HEK293T (cell line): ENCODE data around the gene SMAP2.
"Not testable (repeated sequence)": the region's sequence is repeated elsewhere in the genome, so short reads cannot be mapped to it uniquely, and the experiment has no call there.

Experiments
- CTCF ChIA-PET: fragments of 350-600 bp; formaldehyde crosslinking; extraction: SDS; loops from one replicate; lab custom pipeline; 2021; ENCODE audit warnings: antibody characterized with exemption, inconsistent platforms; lab: Yijun Ruan, JAX
- POLR2A ChIA-PET: fragments of 350-600 bp; formaldehyde crosslinking; extraction: SDS; loops from one replicate; lab custom pipeline; 2020; ENCODE audit warnings: antibody characterized with exemption, inconsistent platforms; lab: Yijun Ruan, JAX
- DNase-seq: peaks from one replicate; pipeline ENCODE4 v3.0.0; 2012; ENCODE audit warnings: mixed read lengths; ENCODE audit errors: extremely low spot score
- ARNT ChIP-seq: fragments of 450-650 bp; IDR thresholded peaks from 2 replicates; pipeline ENCODE4 v1.6.1; 2017; ENCODE audit warnings: mild to moderate bottlenecking
- BHLHE40 ChIP-seq: fragments of 450-650 bp; IDR thresholded peaks from 2 replicates; pipeline ENCODE4 v1.6.1; 2016; ENCODE audit warnings: mild to moderate bottlenecking, moderate library complexity, borderline replicate concordance
- CTBP1 ChIP-seq: fragments of 450-650 bp; IDR thresholded peaks from 2 replicates; pipeline ENCODE4 v1.6.1; 2016; ENCODE audit warnings: borderline replicate concordance
- ELF4 ChIP-seq: fragments of 450-650 bp; IDR thresholded peaks from 2 replicates; pipeline ENCODE4 v1.6.1; 2017; ENCODE audit warnings: antibody characterized with exemption
- FOXA1 ChIP-seq: fragments of 450-650 bp; IDR thresholded peaks from 2 replicates; pipeline ENCODE4 v1.6.1; 2016; ENCODE audit warnings: mild to moderate bottlenecking
- FOXK2 ChIP-seq: fragments of 450-650 bp; IDR thresholded peaks from 2 replicates; pipeline ENCODE4 v1.6.1; 2016; ENCODE audit warnings: mild to moderate bottlenecking
- FOXM1 ChIP-seq: fragments of 450-650 bp; IDR thresholded peaks from 2 replicates; pipeline ENCODE4 v1.6.1; 2017; ENCODE audit warnings: mild to moderate bottlenecking, borderline replicate concordance
- HDGF ChIP-seq: fragments of 450-650 bp; IDR thresholded peaks from 2 replicates; pipeline ENCODE4 v1.6.1; 2017; ENCODE audit warnings: antibody characterized with exemption, borderline replicate concordance
- L3MBTL2 ChIP-seq: fragments of 450-650 bp; conservative IDR thresholded peaks from 2 replicates; pipeline ENCODE4 v1.6.1; 2016; ENCODE audit warnings: mild to moderate bottlenecking
- NFRKB ChIP-seq: fragments of 450-650 bp; IDR thresholded peaks from 2 replicates; pipeline ENCODE4 v1.6.1; 2016; ENCODE audit warnings: mild to moderate bottlenecking, moderate library complexity
- PKNOX1 ChIP-seq: fragments of 450-650 bp; IDR thresholded peaks from 2 replicates; pipeline ENCODE4 v1.6.1; 2016
- SP1 ChIP-seq: fragments of 450-650 bp; IDR thresholded peaks from 2 replicates; pipeline ENCODE4 v1.6.1; 2017
- SUZ12 ChIP-seq: fragments of 450-650 bp; IDR thresholded peaks from 2 replicates; pipeline ENCODE4 v1.6.1; 2016; ENCODE audit warnings: mild to moderate bottlenecking
- TARDBP ChIP-seq: fragments of 450-650 bp; IDR thresholded peaks from 2 replicates; pipeline ENCODE4 v1.6.1; 2016
- ZNF384 ChIP-seq: fragments of 450-650 bp; IDR thresholded peaks from 2 replicates; pipeline ENCODE4 v1.6.1; 2016

Gene SMAP2

GRCh38 chr1:40373323-40374283, at the start of gene SMAP2:
Gene SMAP2, plus strand, starts transcription at chr1:40373727. Its CDS starts 394 bp downstream, at chr1:40374121.
- POLR2A ChIA-PET, result interaction anchor here (1.0 to 2.1 kb wide), 9 partner anchors 9 to 135 kb away, joined by 3 to 11 read pairs (median 5); partner anchors contain the start of genes EXO5 and ZFP69B
- CTCF ChIA-PET, result interaction anchor here (0.7 to 2.4 kb wide), 6 partner anchors 10 to 291 kb away, joined by 3 to 15 read pairs (median 4); no protein-coding TSS in a partner anchor
- TF ChIP-seq SUZ12 (no peak), ARNT (no peak), CTBP1 (no peak), TARDBP (no peak), ZNF384 (no peak), HDGF (no peak), L3MBTL2 (no peak), NFRKB (no peak)

GRCh38 chr1:40331403-40331802, 42.1 kb upstream of the SMAP2 start:
- POLR2A ChIA-PET, CTCF ChIA-PET, DNase-seq: not testable (repeated sequence)

More at GRCh38 chr1:40373323-40374283, at the start of gene SMAP2:
- peak; percentile 99 for DNase-seq

GRCh38 chr1:40332695-40333094, 40.8 kb upstream of the SMAP2 start:
- DNase-seq, result no peak
- POLR2A ChIA-PET, result no interaction called here
- CTCF ChIA-PET, result interaction anchor here (0.7 kb wide), 1 partner anchor 180 kb away, joined by 3 read pairs; no protein-coding TSS in a partner anchor
- no peak for TF ChIP-seq FOXK2
- TF ChIP-seq ARNT, result no peak
- no peak for TF ChIP-seq FOXM1
- TF ChIP-seq TARDBP, result no peak
- TF ChIP-seq NFRKB, result no peak
- TF ChIP-seq L3MBTL2, result no peak
- no peak for TF ChIP-seq FOXA1

- CTCF ChIA-PET, result interaction anchor here (1.1 to 3.5 kb wide), 8 partner anchors 16 to 253 kb away, joined by 3 to 40 read pairs (median 12); partner anchors contain the start of gene SMAP2
- TF ChIP-seq FOXA1 (no peak), SUZ12 (no peak), FOXK2 (no peak), BHLHE40 (no peak), TARDBP (no peak)
- DNase-seq, result no peak
- POLR2A ChIA-PET, result interaction anchor here (1.6 kb wide), 1 partner anchor 22 kb away, joined by 5 read pairs; no protein-coding TSS in a partner anchor
Observed at GRCh38 chr1:40337443-40337842, 36.1 kb upstream of the SMAP2 start.

GRCh38 chr1:40338745-40339419, 34.6 kb upstream of the SMAP2 start:
- CTCF ChIA-PET, result interaction anchor here (0.5 to 3.5 kb wide), 30 partner anchors 9 to 261 kb away, joined by 3 to 40 read pairs (median 4); partner anchors contain the start of gene SMAP2

GRCh38 chr1:40339420-40340323, 33.9 kb upstream of the SMAP2 start:
- ChIA-PET CTCF (interaction anchor here (0.7 to 3.5 kb wide), 21 partner anchors 10 to 262 kb away, joined by 3 to 40 read pairs (median 4); partner anchors contain the start of gene SMAP2), POLR2A (no interaction called here)
- no peak for TF ChIP-seq ZNF384
- TF ChIP-seq SUZ12, result no peak
- no peak for TF ChIP-seq ELF4
- no peak for DNase-seq

More at GRCh38 chr1:40338745-40339419, 34.6 kb upstream of the SMAP2 start:
- peak; percentile 83 for DNase-seq
- POLR2A ChIA-PET, result interaction anchor here (1.6 kb wide), 1 partner anchor 24 kb away, joined by 5 read pairs; no protein-coding TSS in a partner anchor
- TF ChIP-seq FOXM1, result no peak
- TF ChIP-seq FOXA1, result no peak
- TF ChIP-seq PKNOX1, result peak; percentile 83

- POLR2A ChIA-PET, result interaction anchor here (0.6 kb wide), 1 partner anchor 141 kb away, joined by 3 read pairs; no protein-coding TSS in a partner anchor
- no peak for DNase-seq
- CTCF ChIA-PET, result no interaction called here
- TF ChIP-seq FOXM1 (no peak), ARNT (no peak), TARDBP (no peak), FOXA1 (no peak), SP1 (no peak), ZNF384 (no peak)
Observed at GRCh38 chr1:40341491-40342380, 31.8 kb upstream of the SMAP2 start.

GRCh38 chr1:40342381-40342717, 31.2 kb upstream of the SMAP2 start:
- CTCF ChIA-PET, result not testable (repeated sequence)
- POLR2A ChIA-PET, result interaction anchor here (0.6 to 1.1 kb wide), 2 partner anchors 10 to 142 kb away, joined by 3 read pairs; no protein-coding TSS in a partner anchor

More at GRCh38 chr1:40342381-40342717, 31.2 kb upstream of the SMAP2 start:
- DNase-seq, result not testable (repeated sequence)
